Testis (tissue), 3 donors: ENCODE data around the gene KCTD19. TPM values are rescaled to one million over a fixed set of nuclear protein-coding genes. Genes with fewer than 3 reads are reported as not detected.
"Not testable (repeated sequence)": the region's sequence is repeated elsewhere in the genome, so short reads cannot be mapped to it uniquely, and the experiment has no call there.

Source experiments
- DNase-seq: peaks from one replicate; pipeline ENCODE4 v3.0.0-alpha.2; 2019
- H3K27ac ChIP-seq, 2 donors: fragments of 200-600 bp; sonication (generic); one replicate each; pipeline ENCODE4 v1.5.1; 2019
- H3K27me3 ChIP-seq: fragments of 200-600 bp; sonication (generic); one replicate; pipeline ENCODE4 v1.5.1; 2019
- H3K36me3 ChIP-seq: fragments of 200-600 bp; sonication (generic); one replicate; pipeline ENCODE4 v1.5.1; 2017; ENCODE audit warnings: low read depth; ENCODE audit errors: missing control alignments
- H3K4me1 ChIP-seq: fragments of 200-600 bp; sonication (generic); one replicate; pipeline ENCODE4 v1.5.1; 2019
- H3K4me3 ChIP-seq, 2 donors: fragments of 200-600 bp; sonication (generic); one replicate each; pipeline ENCODE4 v1.5.1; 2017 to 2019
- H3K9me3 ChIP-seq: fragments of 200-600 bp; sonication (generic); one replicate; pipeline ENCODE4 v1.5.1; 2017
- POLR2A ChIP-seq: fragments of 450-650 bp; IDR thresholded peaks from one replicate; pipeline ENCODE4 v1.6.1; 2017; ENCODE audit warnings: antibody characterized with exemption, mild to moderate bottlenecking, moderate library complexity
- WGBS, 2 donors: methylation state at CpG; one replicate each; pipeline ENCODE4 v1.1.5; 2018; 5-methylcytosine and 5-hydroxymethylcytosine counted together
- intact Hi-C: fragments of 100-400 bp; cut with DNase I; formaldehyde crosslinking; loops from one replicate; pipeline ENCODE4 v1.15.1; 2023; ENCODE audit warnings: low total_unique reads
- polyA plus RNA-seq: library from polyadenylated mRNA; stranded (reverse); fragments of 350-450 nt; fragmentation: Illumina TruSeq; extraction: RNeasy Lipid Tissue Mini Kit (QIAGEN cat#74804); gene quantifications from one replicate; pipeline ENCODE4 v1.2.3, GENCODE V29; 2014; ENCODE audit warnings: low read depth, low replicate concordance; ENCODE audit not compliant: insufficient read depth
- total RNA-seq, 2 donors: library from RNA; depleted of rRNA; stranded (reverse); fragments of >200 nt; gene quantifications; one replicate each; pipeline ENCODE4 v1.2.3, GENCODE V29; 2016
- TF ChIP-seq, protein P1 (sequence below), 3 experiments: fragments of 450-650 bp in 2 of 3; fragments of 200-600 bp in 1 of 3; sonication (generic) in 1 of 3; IDR thresholded peaks; one replicate each; pipeline ENCODE4 v1.5.1; 2016 to 2019; ENCODE audit warnings: antibody characterized with exemption in 3 of 3, mild to moderate bottlenecking in 2 of 3, moderate library complexity in 1 of 3

KCTD19 gene
- total and polyA plus RNA-seq, 3 donors from 2014 or later = 59.2 to 144 (median 102) TPM

DNA sequence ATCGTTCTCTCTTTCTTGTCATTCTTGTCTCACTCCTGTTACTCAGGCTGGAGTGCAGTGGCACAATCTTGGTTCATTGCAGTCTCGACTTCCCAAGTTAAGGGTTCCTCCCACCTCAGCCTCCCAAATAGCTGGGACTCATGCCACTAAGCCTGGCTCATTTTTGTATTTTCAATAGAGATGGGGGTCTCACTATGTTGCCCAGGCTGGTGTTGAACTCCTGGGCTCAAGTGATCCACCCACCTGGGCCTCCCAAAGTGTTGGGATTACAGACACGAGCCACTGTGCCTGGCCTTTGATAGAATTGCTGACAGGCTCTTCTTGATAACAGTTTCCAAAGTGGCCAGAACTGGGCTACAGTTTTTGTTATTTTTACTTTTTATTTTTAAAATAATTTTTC lies 34.5 kb upstream of the KCTD19 start:
- 58 to 76% methylated on average over 3 of the region's 3 CpGs for WGBS, 2 donors
- intact Hi-C loops = no loop called here
- TF ChIP-seq POLR2A = no peak
- TF ChIP-seq, protein P1, sequence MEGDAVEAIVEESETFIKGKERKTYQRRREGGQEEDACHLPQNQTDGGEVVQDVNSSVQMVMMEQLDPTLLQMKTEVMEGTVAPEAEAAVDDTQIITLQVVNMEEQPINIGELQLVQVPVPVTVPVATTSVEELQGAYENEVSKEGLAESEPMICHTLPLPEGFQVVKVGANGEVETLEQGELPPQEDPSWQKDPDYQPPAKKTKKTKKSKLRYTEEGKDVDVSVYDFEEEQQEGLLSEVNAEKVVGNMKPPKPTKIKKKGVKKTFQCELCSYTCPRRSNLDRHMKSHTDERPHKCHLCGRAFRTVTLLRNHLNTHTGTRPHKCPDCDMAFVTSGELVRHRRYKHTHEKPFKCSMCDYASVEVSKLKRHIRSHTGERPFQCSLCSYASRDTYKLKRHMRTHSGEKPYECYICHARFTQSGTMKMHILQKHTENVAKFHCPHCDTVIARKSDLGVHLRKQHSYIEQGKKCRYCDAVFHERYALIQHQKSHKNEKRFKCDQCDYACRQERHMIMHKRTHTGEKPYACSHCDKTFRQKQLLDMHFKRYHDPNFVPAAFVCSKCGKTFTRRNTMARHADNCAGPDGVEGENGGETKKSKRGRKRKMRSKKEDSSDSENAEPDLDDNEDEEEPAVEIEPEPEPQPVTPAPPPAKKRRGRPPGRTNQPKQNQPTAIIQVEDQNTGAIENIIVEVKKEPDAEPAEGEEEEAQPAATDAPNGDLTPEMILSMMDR (IDR thresholded peaks at IDR 0.05) = no peak

GRCh38 chr16:67359540-67360269 lies 33.2 kb upstream of the KCTD19 start:
- intact Hi-C loops, H3K27ac ChIP-seq, H3K4me3 ChIP-seq, H3K27me3 ChIP-seq, H3K4me1 ChIP-seq, H3K9me3 ChIP-seq, DNase-seq, H3K36me3 ChIP-seq: not testable (repeated sequence)
- WGBS, 2 donors = 95 to 96% methylated on average over 8 of the region's 8 CpGs

More for the DNA sequence above, 34.5 kb upstream of the KCTD19 start:
- H3K27ac ChIP-seq = no peak overlapping the region
- H3K36me3 ChIP-seq = no peaks in the 10 kb centered on the region
- DNase-seq = no peak
- no peak overlapping the region for H3K4me3 ChIP-seq
- no peaks in the 10 kb centered on the region for H3K4me1 ChIP-seq
- H3K9me3 ChIP-seq = no peaks in the 10 kb centered on the region
- no peaks in the 10 kb centered on the region for H3K27me3 ChIP-seq

GRCh38 chr16:67357561-67357960 lies 31.0 kb upstream of the KCTD19 start:
- TF ChIP-seq, protein P1 (IDR thresholded peaks at IDR 0.05) = no peak
- no peak for TF ChIP-seq POLR2A
- WGBS, 2 donors = 60 to 63% methylated on average over 4 of the region's 4 CpGs
- H3K27me3 ChIP-seq = no peaks in the 10 kb centered on the region
- intact Hi-C loops = no loop called here
- no peak overlapping the region for H3K27ac ChIP-seq
- no peaks in the 10 kb centered on the region for H3K9me3 ChIP-seq
- H3K4me3 ChIP-seq = no peak overlapping the region
- no peaks in the 10 kb centered on the region for H3K36me3 ChIP-seq
- no peak for DNase-seq
- H3K4me1 ChIP-seq = no peaks in the 10 kb centered on the region

GRCh38 chr16:67356396-67356795 lies 29.9 kb upstream of the KCTD19 start:
- no peak overlapping the region for H3K4me3 ChIP-seq
- WGBS, 2 donors = 67 to 82% methylated on average over 3 of the region's 3 CpGs
- H3K27ac ChIP-seq = no peak overlapping the region
- no peaks in the 10 kb centered on the region for H3K9me3 ChIP-seq
- no peaks in the 10 kb centered on the region for H3K4me1 ChIP-seq
- intact Hi-C loops = no loop called here
- TF ChIP-seq POLR2A = no peak
- TF ChIP-seq, protein P1 (IDR thresholded peaks at IDR 0.05) = no peak
- H3K27me3 ChIP-seq = no peaks in the 10 kb centered on the region
- no peaks in the 10 kb centered on the region for H3K36me3 ChIP-seq
- DNase-seq = no peak

- H3K4me1 ChIP-seq, H3K27ac ChIP-seq, H3K27me3 ChIP-seq, DNase-seq, H3K36me3 ChIP-seq, H3K9me3 ChIP-seq, H3K4me3 ChIP-seq, intact Hi-C loops: not testable (repeated sequence)
- WGBS, 2 donors = 93 to 98% methylated on average over 3 of the region's 3 CpGs
Measured at GRCh38 chr16:67352463-67352862, 25.9 kb upstream of the KCTD19 start.

- intact Hi-C loops = no loop called here
- Histone ChIP-seq H3K4me3 (no peak overlapping the region), H3K4me1 (no peaks in the 10 kb centered on the region), H3K27ac (no peak overlapping the region), H3K27me3 (no peaks in the 10 kb centered on the region), H3K9me3 (no peaks in the 10 kb centered on the region), H3K36me3 (no peaks in the 10 kb centered on the region)
- 83 to 85% methylated on average over 1 of the region's 1 CpG for WGBS, 2 donors
- no peak for DNase-seq
- no peak for TF ChIP-seq POLR2A
- TF ChIP-seq, protein P1 (IDR thresholded peaks at IDR 0.05) = no peak
Measured at GRCh38 chr16:67350324-67350723, 23.8 kb upstream of the KCTD19 start.
